GM12874 (cell line): ENCODE measurements around the gene SLIT1.
A peak's percentile ranks its signal among the peaks of the same experiment; 100 is the strongest.

Source experiments
- TF ChIP-seq, protein P1 (sequence below): IDR thresholded peaks from 2 replicates; pipeline ENCODE4 v1.5.1; 2011; ENCODE audit warnings: low read depth, mild to moderate bottlenecking, control low read depth, low read length, moderate library complexity; ENCODE audit not compliant: insufficient read depth

The SLIT1 gene

DNA sequence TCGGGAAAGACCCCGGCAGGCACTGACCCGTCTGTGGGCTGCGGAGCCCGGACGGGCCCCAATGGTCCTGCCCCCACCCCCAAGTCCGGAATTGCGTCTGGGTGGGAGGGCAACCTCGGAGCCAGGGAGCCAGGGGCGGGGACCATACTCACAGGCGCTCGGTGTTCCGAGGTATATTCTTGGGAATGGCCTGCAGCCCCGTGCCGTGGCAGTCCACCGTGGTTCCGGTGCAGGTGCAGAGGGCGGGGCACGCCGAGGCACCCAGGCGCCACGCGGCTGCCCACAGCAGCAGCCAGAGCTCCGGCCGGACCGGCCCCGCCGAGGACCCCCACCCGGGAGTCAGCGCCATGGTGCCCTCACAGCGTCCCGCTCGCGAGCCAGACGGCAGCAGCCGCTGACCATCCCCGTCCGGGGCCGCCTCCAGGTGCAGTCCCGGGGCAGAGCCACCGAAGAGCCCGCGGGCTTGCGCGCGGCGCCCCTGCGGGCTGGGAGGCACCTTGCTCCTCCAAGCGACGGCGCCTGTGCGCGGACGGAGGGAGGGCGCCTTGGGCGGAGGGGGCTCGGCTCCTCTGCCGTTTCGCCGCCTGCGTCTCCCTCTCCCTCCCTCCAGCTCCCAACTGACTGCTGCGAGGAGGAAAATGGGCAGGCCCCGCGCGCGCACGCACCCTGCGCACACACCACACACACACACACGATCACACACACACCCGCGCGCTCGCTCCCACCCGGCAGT lies at the start of gene SLIT1:
TSS of gene SLIT1 (minus strand) at position 634 of the 733 bp plus-strand sequence. CDS start at position 349, 285 bp downstream.
- TF ChIP-seq, protein P1, sequence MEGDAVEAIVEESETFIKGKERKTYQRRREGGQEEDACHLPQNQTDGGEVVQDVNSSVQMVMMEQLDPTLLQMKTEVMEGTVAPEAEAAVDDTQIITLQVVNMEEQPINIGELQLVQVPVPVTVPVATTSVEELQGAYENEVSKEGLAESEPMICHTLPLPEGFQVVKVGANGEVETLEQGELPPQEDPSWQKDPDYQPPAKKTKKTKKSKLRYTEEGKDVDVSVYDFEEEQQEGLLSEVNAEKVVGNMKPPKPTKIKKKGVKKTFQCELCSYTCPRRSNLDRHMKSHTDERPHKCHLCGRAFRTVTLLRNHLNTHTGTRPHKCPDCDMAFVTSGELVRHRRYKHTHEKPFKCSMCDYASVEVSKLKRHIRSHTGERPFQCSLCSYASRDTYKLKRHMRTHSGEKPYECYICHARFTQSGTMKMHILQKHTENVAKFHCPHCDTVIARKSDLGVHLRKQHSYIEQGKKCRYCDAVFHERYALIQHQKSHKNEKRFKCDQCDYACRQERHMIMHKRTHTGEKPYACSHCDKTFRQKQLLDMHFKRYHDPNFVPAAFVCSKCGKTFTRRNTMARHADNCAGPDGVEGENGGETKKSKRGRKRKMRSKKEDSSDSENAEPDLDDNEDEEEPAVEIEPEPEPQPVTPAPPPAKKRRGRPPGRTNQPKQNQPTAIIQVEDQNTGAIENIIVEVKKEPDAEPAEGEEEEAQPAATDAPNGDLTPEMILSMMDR: no peak

DNA sequence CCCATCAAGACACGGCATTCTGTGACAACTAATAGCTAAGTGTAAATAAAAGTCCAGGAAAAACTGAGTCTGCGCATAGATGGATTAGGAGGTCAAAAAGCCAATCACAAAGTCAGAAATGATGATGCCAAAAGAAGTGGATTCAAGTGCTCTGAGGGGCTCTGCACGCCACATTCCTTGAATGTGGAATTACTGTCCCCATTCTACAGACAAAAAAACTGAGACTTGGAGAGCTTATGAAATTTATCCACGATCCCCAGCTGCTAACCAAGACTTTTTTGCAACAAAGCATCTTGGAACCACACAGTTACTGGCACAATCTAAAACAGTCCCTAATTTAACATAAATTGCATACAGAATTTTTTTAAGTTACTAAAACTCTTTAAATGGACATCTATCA lies 49.6 kb upstream of the SLIT1 start:
- TF ChIP-seq, protein P1: no peak

DNA sequence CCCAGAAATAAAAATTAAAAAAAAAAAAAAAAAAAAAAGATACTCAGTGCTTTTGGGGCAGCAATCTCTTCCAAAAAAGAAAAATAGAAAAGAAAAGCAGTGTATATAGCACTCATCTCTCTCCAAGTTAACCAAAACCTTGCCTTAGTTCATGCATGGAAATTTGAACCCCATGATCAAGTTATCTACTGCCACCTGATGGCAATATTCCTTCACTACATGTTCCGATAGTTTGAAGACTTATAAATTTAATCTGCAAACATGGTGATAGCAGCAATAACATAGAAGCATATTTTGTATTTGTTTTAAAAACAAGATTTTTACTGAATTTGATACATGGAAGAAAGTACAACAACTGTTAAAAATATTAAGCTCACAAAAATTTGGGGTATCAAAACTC lies 48.6 kb upstream of the SLIT1 start:
- TF ChIP-seq, protein P1: peak; percentile 31; the same call in 1 of the 2 replicates

DNA sequence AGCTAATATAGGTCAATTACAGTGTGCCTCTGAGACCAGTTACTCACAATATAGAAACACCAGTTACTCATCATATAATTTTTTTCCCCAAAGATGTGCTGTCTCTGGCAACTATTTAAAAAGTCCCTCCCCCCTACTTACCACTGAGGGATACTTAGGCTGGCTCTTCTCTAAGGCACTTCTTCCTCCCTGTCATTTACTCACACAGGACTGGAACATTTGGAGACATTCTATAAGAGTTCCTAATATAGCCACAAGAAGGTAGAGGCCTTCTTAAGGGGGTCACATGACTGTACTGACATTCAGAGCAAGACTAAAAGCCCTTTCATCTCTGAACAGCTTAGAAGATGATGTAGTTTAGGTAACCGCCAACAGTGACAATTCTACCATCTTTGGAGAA lies 44.4 kb upstream of the SLIT1 start:
- TF ChIP-seq, protein P1: no peak

DNA sequence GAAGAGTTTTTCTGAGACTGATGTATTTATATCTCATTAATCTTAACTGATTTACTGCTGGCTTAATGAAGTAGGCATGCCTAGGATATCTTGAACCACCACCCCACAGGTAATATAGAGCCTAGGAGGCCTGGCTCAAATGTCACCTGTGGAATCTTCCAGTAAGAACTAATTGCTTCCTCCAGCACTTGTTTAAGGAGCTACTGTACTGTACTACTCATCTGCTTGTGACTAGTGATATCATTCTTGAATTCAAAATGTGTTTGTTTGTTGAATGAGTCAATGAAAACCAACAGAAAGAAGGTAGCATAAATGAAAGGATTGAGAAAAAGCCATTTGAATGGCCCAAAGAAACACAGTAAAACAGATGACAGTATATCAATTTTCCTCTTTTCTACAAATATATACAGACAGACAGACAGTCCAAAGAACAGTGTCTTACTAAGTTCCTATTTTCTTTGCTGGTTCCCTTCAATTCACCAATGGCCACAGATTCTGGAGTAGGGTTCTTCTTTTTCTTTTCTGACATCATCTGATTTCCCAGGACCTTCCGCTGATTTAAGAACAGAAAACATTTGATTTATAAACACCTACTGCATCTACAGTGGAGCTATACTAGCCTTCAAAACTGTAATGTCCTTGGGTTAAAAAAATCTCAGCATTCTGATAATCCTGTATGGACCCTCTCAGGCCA lies 43.7 kb upstream of the SLIT1 start:
- TF ChIP-seq, protein P1: no peak

DNA sequence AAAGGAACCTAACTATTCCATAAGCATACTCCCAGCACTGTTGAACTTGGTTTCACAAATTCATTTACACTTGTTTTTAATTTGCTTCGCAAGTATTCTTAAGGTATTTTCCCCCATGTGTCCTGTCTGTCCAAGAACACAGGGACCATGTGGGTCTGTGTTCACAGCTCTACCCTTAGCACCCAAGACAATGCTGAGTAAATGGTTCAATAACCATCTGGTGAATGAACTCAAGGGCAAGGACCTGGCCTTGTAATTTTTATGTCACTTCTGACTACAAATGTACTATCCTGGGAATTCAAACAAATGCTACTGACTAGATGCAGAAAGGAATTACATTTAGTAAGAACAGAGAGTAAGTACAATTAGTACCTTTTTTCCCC lies 43.0 kb upstream of the SLIT1 start:
- TF ChIP-seq, protein P1: no peak

DNA sequence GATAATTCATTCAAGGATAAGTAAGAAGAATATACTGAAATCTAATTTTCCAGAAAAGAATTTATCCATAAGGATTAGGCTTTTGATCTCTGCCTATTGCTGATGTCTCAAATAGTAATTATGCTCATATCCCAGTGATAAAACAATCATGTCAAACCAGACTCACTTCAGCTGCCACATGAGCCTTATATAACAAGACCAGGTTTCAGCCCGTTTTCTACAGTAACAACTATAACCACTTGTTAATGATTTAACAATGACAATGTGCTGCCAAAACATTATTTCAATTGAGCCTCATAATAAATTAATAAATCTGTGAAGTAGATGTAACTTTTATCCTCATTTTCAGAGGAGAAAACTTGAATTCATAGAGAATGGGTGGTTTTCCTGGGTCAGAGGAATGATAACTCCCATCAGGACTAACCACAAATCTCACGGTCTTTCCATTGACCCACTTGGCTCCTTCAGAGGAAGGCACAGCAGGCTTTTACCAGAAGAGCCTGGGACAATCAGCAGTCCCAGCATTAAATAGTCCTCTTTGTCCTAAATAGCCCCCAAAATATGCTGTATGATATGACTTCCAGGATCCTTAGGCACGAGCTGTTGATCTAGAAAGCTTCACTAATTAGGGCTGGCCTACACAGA lies 42.5 kb upstream of the SLIT1 start:
- TF ChIP-seq, protein P1: no peak
